Measurements from ENCODE around the gene COL5A2. TPM values are rescaled to one million over a fixed set of nuclear protein-coding genes. Genes with fewer than 3 reads are reported as not detected.

The COL5A2 gene
- total and polyA plus RNA-seq, 7 experiments from 2014 or later: 0.09 to 2.3 (median 0.37) TPM

DNA sequence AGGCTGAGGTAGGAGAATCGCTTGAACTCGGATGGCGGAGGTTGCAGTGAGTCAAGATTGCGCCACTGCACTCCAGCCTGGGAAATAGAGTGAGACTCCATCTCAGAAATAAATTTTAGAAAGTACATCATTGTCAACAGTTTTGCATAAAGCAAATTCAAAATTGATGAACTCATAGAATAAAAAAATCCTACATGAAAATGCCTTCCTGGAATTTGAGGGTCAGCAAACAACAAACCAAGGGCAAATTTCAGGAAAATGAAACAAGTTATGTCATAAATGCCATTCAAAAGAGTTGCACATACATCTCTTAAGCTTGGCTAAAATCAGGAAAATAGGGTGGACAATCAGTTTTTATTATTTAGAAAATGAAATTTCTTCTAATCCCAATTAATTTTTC lies 45.1 kb downstream of the COL5A2 start:
- Histone ChIP-seq H3K9me3 (ENCODE audit: control insufficient read depth in 2 of 3, low read length in 3 of 3) (no peaks in the 10 kb centered on the region), H3K4me1 (ENCODE audit: control insufficient read depth in 2 of 2, insufficient read depth in 2 of 2, low read length in 2 of 2) (no peaks in the 10 kb centered on the region), H3K4me3 (ENCODE audit: low read length) (no peak overlapping the region), H3K27me3 (ENCODE audit: control insufficient read depth in 2 of 2, insufficient read depth in 2 of 2, low read length in 2 of 2) (no peaks in the 10 kb centered on the region), H3K36me3 (ENCODE audit: control insufficient read depth in 2 of 3, insufficient read depth in 3 of 3, low read length in 3 of 3) (no peaks in the 10 kb centered on the region), H3K27ac (ENCODE audit: low read depth, low read length) (no peak overlapping the region)
- Mint-ChIP-seq H3K9me3 (no peaks in the 10 kb centered on the region), H3K4me3 (no peak overlapping the region), H3K27ac (no peak overlapping the region), H3K27me3 (peaks cover 0 to 5% (median 0%) of the 10 kb centered on the region in 5 donors), H3K4me1 (no peaks in the 10 kb centered on the region), H3K36me3 (peaks cover 0 to 4% (median 0%) of the 10 kb centered on the region in 5 donors)
- intact Hi-C loops (cut with micrococcal nuclease): no loop called here
- CTCF ChIA-PET: interaction anchor here (1.3 kb wide), 1 partner anchor 8 kb away, joined by 5 read pairs; no protein-coding TSS in a partner anchor
- DNase-seq: no peak
- ATAC-seq: no peak
- POLR2A ChIA-PET: no interaction called here

GRCh38 chr2:189131991-189132390 lies 47.6 kb downstream of the COL5A2 start:
- Histone ChIP-seq H3K27me3 (ENCODE audit: control insufficient read depth in 2 of 2, insufficient read depth in 2 of 2, low read length in 2 of 2) (no peaks in the 10 kb centered on the region), H3K27ac (ENCODE audit: low read depth, low read length) (no peak overlapping the region), H3K9me3 (ENCODE audit: control insufficient read depth in 2 of 3, low read length in 3 of 3) (no peaks in the 10 kb centered on the region), H3K36me3 (ENCODE audit: control insufficient read depth in 2 of 3, insufficient read depth in 3 of 3, low read length in 3 of 3) (no peaks in the 10 kb centered on the region), H3K4me3 (ENCODE audit: low read length) (no peak overlapping the region), H3K4me1 (ENCODE audit: control insufficient read depth in 2 of 2, insufficient read depth in 2 of 2, low read length in 2 of 2) (no peaks in the 10 kb centered on the region)
- ChIA-PET CTCF (interaction anchor here (1.2 kb wide), 1 partner anchor 11 kb away, joined by 3 read pairs; no protein-coding TSS in a partner anchor), POLR2A (no interaction called here)
- no peaks in the 10 kb centered on the region for H3K4me1 Mint-ChIP-seq
- no peak overlapping the region for H3K4me3 Mint-ChIP-seq
- no peak overlapping the region for H3K27ac Mint-ChIP-seq
- no peaks in the 10 kb centered on the region for H3K9me3 Mint-ChIP-seq
- ATAC-seq (no peak), DNase-seq (no peak)
- peaks cover 0 to 4% (median 0%) of the 10 kb centered on the region in 5 donors for H3K36me3 Mint-ChIP-seq
- intact Hi-C loops (cut with micrococcal nuclease): no loop called here
- H3K27me3 Mint-ChIP-seq: peaks cover 0 to 5% (median 0%) of the 10 kb centered on the region in 5 donors

DNA sequence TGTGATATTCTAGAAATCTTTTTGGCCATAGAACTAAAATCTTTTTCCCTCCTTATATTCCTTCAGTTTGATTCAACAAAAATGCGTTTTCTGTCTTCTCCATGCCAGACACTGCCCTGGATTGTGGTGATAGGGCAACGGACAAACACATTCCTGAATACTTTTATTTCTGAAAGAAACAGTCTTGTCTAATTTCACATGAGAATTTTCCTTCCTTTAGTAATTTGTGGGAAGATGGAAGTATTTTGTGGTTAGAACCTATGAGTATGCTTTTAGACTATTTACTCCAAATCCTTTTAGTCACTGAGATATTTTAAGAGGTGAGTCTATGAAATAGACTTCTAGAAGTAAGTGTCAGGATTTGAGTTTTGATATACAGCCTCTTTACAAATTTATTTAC lies 49.6 kb downstream of the COL5A2 start:
- CTCF ChIA-PET: no interaction called here

DNA sequence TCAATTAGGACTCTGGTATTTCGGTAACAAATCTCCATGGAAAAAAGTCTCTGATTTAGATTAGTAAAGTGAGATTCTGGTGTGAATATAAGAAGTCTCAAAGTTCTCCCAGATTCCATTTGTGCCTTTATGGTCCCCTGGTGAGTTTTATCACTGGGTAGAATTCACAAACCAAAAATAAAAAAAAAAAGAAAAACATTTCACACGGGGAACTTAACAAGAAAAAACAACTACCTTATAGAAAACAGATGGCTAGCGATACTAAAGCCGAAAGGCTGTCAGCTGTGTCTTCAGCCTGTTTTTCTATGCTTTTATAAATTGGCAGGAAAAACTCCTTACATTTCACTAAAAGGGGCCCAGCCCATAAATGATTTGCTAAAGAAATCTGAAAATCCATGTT lies 50.6 kb downstream of the COL5A2 start:
- Histone ChIP-seq H3K36me3 (ENCODE audit: control insufficient read depth in 2 of 3, insufficient read depth in 3 of 3, low read length in 3 of 3) (no peaks in the 10 kb centered on the region), H3K4me1 (ENCODE audit: control insufficient read depth in 2 of 2, insufficient read depth in 2 of 2, low read length in 2 of 2) (no peaks in the 10 kb centered on the region), H3K27ac (ENCODE audit: low read depth, low read length) (no peak overlapping the region), H3K4me3 (ENCODE audit: low read length) (no peak overlapping the region), H3K27me3 (ENCODE audit: control insufficient read depth in 2 of 2, insufficient read depth in 2 of 2, low read length in 2 of 2) (no peaks in the 10 kb centered on the region), H3K9me3 (ENCODE audit: control insufficient read depth in 2 of 3, low read length in 3 of 3) (no peaks in the 10 kb centered on the region)
- intact Hi-C loops (cut with micrococcal nuclease): no loop called here
- Mint-ChIP-seq H3K4me3 (no peak overlapping the region), H3K27ac (no peak overlapping the region), H3K4me1 (no peaks in the 10 kb centered on the region), H3K36me3 (peaks cover 0 to 4% (median 0%) of the 10 kb centered on the region in 5 donors), H3K9me3 (no peaks in the 10 kb centered on the region), H3K27me3 (peaks cover 0 to 5% (median 0%) of the 10 kb centered on the region in 5 donors)
- ATAC-seq (no peak), DNase-seq (no peak)
- CTCF ChIA-PET: no interaction called here
- POLR2A ChIA-PET: no interaction called here

More for the DNA sequence above, 49.6 kb downstream of the COL5A2 start:
- no peak overlapping the region for H3K4me3 ChIP-seq (ENCODE audit: low read length)
- H3K4me1 Mint-ChIP-seq: no peaks in the 10 kb centered on the region
- no peaks in the 10 kb centered on the region for H3K4me1 ChIP-seq (ENCODE audit: control insufficient read depth in 2 of 2, insufficient read depth in 2 of 2, low read length in 2 of 2)
- no peak overlapping the region for H3K27ac ChIP-seq (ENCODE audit: low read depth, low read length)
- H3K9me3 ChIP-seq (ENCODE audit: control insufficient read depth in 2 of 3, low read length in 3 of 3): no peaks in the 10 kb centered on the region
- H3K36me3 Mint-ChIP-seq: peaks cover 0 to 4% (median 0%) of the 10 kb centered on the region in 5 donors
- peaks cover 0 to 5% (median 0%) of the 10 kb centered on the region in 5 donors for H3K27me3 Mint-ChIP-seq
- H3K27me3 ChIP-seq (ENCODE audit: control insufficient read depth in 2 of 2, insufficient read depth in 2 of 2, low read length in 2 of 2): no peaks in the 10 kb centered on the region
- POLR2A ChIA-PET: no interaction called here
- no peak overlapping the region for H3K27ac Mint-ChIP-seq
- ATAC-seq (no peak), DNase-seq (no peak)
- no peaks in the 10 kb centered on the region for H3K9me3 Mint-ChIP-seq
- intact Hi-C loops (cut with micrococcal nuclease): no loop called here
- H3K4me3 Mint-ChIP-seq: no peak overlapping the region
- no peaks in the 10 kb centered on the region for H3K36me3 ChIP-seq (ENCODE audit: control insufficient read depth in 2 of 3, insufficient read depth in 3 of 3, low read length in 3 of 3)

DNA sequence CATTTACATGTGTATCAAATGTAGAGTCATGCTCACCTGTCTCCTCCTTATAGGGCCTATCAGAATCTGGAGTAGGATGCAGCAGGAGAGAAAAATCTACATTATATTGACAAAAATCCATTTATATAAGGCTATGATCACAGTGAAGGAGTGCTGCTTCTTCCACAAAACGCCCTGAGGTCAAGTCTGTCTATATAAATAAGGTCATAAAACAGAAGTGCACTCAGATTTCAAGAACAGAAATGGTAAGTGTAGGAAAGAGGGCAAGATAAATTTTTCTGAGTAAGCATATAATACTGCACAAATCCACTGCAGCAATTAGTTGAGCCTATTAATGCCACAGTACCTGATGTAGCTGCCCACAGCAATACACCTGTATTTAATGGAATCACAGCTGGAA lies 51.8 kb downstream of the COL5A2 start:
- Mint-ChIP-seq H3K27me3 (peaks cover 0 to 5% (median 0%) of the 10 kb centered on the region in 5 donors), H3K27ac (no peak overlapping the region), H3K4me3 (no peak overlapping the region), H3K36me3 (peaks cover 0 to 3% (median 0%) of the 10 kb centered on the region in 5 donors), H3K9me3 (no peaks in the 10 kb centered on the region), H3K4me1 (no peaks in the 10 kb centered on the region)
- CTCF ChIA-PET: interaction anchor here (0.8 kb wide), 1 partner anchor 34 kb away, joined by 3 read pairs; no protein-coding TSS in a partner anchor
- no peaks in the 10 kb centered on the region for H3K27me3 ChIP-seq (ENCODE audit: control insufficient read depth in 2 of 2, insufficient read depth in 2 of 2, low read length in 2 of 2)
- no peak for ATAC-seq
- H3K27ac ChIP-seq (ENCODE audit: low read depth, low read length): no peak overlapping the region
- no peak for DNase-seq
- no peaks in the 10 kb centered on the region for H3K36me3 ChIP-seq (ENCODE audit: control insufficient read depth in 2 of 3, insufficient read depth in 3 of 3, low read length in 3 of 3)
- H3K4me3 ChIP-seq (ENCODE audit: low read length): no peak overlapping the region
- no peaks in the 10 kb centered on the region for H3K4me1 ChIP-seq (ENCODE audit: control insufficient read depth in 2 of 2, insufficient read depth in 2 of 2, low read length in 2 of 2)
- intact Hi-C loops (cut with micrococcal nuclease): no loop called here
- no peaks in the 10 kb centered on the region for H3K9me3 ChIP-seq (ENCODE audit: control insufficient read depth in 2 of 3, low read length in 3 of 3)
- POLR2A ChIA-PET: no interaction called here

GRCh38 chr2:189125195-189125594 lies 54.4 kb downstream of the COL5A2 start:
- Histone ChIP-seq H3K4me3 (ENCODE audit: low read length) (no peak overlapping the region), H3K9me3 (ENCODE audit: control insufficient read depth in 2 of 3, low read length in 3 of 3) (no peaks in the 10 kb centered on the region), H3K36me3 (ENCODE audit: control insufficient read depth in 2 of 3, insufficient read depth in 3 of 3, low read length in 3 of 3) (no peaks in the 10 kb centered on the region), H3K4me1 (ENCODE audit: control insufficient read depth in 2 of 2, insufficient read depth in 2 of 2, low read length in 2 of 2) (no peaks in the 10 kb centered on the region), H3K27me3 (ENCODE audit: control insufficient read depth in 2 of 2, insufficient read depth in 2 of 2, low read length in 2 of 2) (no peaks in the 10 kb centered on the region), H3K27ac (ENCODE audit: low read depth, low read length) (no peak overlapping the region)
- CTCF ChIA-PET: no interaction called here
- Mint-ChIP-seq H3K36me3 (peaks cover 0 to 4% (median 0%) of the 10 kb centered on the region in 5 donors), H3K27me3 (peaks cover 0 to 5% (median 0%) of the 10 kb centered on the region in 5 donors), H3K27ac (no peak overlapping the region), H3K4me1 (no peaks in the 10 kb centered on the region), H3K4me3 (no peak overlapping the region), H3K9me3 (no peaks in the 10 kb centered on the region)
- ATAC-seq: no peak
- intact Hi-C loops (cut with micrococcal nuclease): no loop called here
- POLR2A ChIA-PET: no interaction called here
- DNase-seq: no peak

DNA sequence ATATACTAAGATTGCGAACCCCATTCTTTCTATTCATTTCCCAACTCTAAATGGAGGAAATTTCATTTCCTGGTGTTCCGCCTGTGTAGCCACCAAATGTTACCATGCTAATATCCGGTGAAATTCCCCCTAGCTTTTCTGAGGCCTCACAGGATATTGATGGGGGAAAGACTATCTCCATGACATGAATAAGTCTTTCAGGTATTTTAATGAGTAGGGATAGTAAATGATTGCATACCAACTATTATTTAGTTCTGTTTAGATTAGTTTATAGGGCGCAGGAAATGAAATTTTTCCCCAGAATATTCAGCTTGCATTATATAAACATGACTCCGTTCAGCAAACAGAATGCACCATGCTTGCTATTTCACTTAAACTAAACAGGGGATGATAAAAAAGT lies 55.4 kb downstream of the COL5A2 start:
- Mint-ChIP-seq H3K27me3 (peaks cover 0 to under 1% (median 0%) of the 10 kb centered on the region in 5 donors), H3K9me3 (no peaks in the 10 kb centered on the region), H3K36me3 (peaks cover 0 to 4% (median 0%) of the 10 kb centered on the region in 5 donors), H3K27ac (no peak overlapping the region), H3K4me1 (peaks cover 0 to under 1% (median 0%) of the 10 kb centered on the region in 7 donors), H3K4me3 (no peak overlapping the region)
- CTCF ChIA-PET: no interaction called here
- ATAC-seq: no peak
- Histone ChIP-seq H3K36me3 (ENCODE audit: control insufficient read depth in 2 of 3, insufficient read depth in 3 of 3, low read length in 3 of 3) (no peaks in the 10 kb centered on the region), H3K27me3 (ENCODE audit: control insufficient read depth in 2 of 2, insufficient read depth in 2 of 2, low read length in 2 of 2) (no peaks in the 10 kb centered on the region), H3K27ac (ENCODE audit: low read depth, low read length) (no peak overlapping the region), H3K9me3 (ENCODE audit: control insufficient read depth in 2 of 3, low read length in 3 of 3) (no peaks in the 10 kb centered on the region), H3K4me3 (ENCODE audit: low read length) (no peak overlapping the region), H3K4me1 (ENCODE audit: control insufficient read depth in 2 of 2, insufficient read depth in 2 of 2, low read length in 2 of 2) (no peaks in the 10 kb centered on the region)
- intact Hi-C loops (cut with micrococcal nuclease): no loop called here
- POLR2A ChIA-PET: no interaction called here
- no peak for DNase-seq

Data from naive thymus-derived CD4-positive, alpha-beta T cell (primary cell).